GM10248 (cell line): ENCODE data around the gene GLB1L.

ENCODE experiments used
- CTCF ChIA-PET: fragments of 300-600 bp; sonication (Branson Sonifier 250); formaldehyde crosslinking; extraction: SDS; loops from one replicate; lab custom pipeline; 2021; ENCODE audit warnings: antibody characterized with exemption; lab: Yijun Ruan, JAX
- POLR2A ChIA-PET: fragments of 350-650 bp; sonication (Branson Sonifier 250); formaldehyde crosslinking; extraction: SDS; loops from one replicate; lab custom pipeline; 2020; ENCODE audit warnings: antibody characterized with exemption; lab: Yijun Ruan, JAX
- DNase-seq: peaks from one replicate; pipeline ENCODE4 v3.0.0; 2012; ENCODE audit errors: extremely low spot score
- TF ChIP-seq, protein P1 (sequence below): IDR thresholded peaks from 2 replicates; pipeline ENCODE4 v1.5.1; 2012; ENCODE audit warnings: mild to moderate bottlenecking, low read depth; ENCODE audit errors: extremely low read depth, missing control alignments, control extremely low read depth

The GLB1L gene

DNA sequence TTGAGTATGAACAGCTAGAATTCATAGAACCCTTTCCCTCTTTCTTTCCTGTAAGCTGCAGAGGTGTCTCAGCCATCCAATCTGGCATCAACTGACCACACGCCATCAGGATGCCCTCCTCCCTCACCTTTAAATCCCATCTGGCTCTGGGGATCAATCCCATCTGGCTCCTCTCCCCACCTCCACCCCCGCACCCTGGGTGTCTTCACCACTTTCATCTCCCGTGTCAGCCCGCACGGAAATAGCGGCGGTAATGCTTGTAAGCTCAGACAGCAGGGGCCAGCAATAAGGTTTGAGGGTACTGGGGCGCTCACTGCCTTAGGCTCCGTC lies 7.3 kb upstream of the GLB1L start:
- no peak for DNase-seq
- TF ChIP-seq, protein P1, sequence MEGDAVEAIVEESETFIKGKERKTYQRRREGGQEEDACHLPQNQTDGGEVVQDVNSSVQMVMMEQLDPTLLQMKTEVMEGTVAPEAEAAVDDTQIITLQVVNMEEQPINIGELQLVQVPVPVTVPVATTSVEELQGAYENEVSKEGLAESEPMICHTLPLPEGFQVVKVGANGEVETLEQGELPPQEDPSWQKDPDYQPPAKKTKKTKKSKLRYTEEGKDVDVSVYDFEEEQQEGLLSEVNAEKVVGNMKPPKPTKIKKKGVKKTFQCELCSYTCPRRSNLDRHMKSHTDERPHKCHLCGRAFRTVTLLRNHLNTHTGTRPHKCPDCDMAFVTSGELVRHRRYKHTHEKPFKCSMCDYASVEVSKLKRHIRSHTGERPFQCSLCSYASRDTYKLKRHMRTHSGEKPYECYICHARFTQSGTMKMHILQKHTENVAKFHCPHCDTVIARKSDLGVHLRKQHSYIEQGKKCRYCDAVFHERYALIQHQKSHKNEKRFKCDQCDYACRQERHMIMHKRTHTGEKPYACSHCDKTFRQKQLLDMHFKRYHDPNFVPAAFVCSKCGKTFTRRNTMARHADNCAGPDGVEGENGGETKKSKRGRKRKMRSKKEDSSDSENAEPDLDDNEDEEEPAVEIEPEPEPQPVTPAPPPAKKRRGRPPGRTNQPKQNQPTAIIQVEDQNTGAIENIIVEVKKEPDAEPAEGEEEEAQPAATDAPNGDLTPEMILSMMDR, result no peak
- ChIA-PET POLR2A (interaction anchor here (0.5 to 2.8 kb wide), 18 partner anchors 8 to 512 kb away, joined by 3 to 16 read pairs (median 5); partner anchors contain the start of genes CNPPD1 and ZFAND2B), CTCF (interaction anchor here (0.8 to 10.2 kb wide), 12 partner anchors 9 to 135 kb away, joined by 3 to 116 read pairs (median 4); partner anchors contain the start of genes ANKZF1, ATG9A, DNAJB2 and DNPEP)

DNA sequence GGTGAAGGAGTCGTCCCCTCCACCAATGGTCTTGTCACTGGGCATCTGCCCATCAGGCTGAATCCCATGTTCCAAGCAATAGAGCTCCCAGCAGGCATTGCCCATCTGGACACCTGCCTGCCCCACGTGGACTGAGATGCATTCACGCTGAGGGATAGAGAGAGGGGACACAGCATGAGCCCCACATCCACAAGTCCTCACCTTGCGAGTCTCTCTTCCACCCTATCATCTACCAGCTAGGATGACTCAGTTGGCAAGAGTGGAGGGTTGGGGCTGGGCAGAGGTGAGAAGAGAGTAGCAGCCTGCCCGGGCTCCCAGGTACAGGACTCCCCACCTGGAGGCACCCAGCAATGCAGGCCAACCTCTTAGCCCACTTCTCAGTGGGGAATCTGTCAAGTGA lies 6.8 kb upstream of the GLB1L start:
- POLR2A ChIA-PET, result interaction anchor here (0.6 to 2.8 kb wide), 7 partner anchors 13 to 512 kb away, joined by 3 to 13 read pairs (median 4); partner anchors contain the start of gene CNPPD1
- no peak for DNase-seq
- CTCF ChIA-PET, result interaction anchor here (0.8 to 10.2 kb wide), 10 partner anchors 10 to 136 kb away, joined by 3 to 116 read pairs (median 4); partner anchors contain the start of genes ANKZF1, ATG9A and DNPEP
- TF ChIP-seq, protein P1, result no peak

DNA sequence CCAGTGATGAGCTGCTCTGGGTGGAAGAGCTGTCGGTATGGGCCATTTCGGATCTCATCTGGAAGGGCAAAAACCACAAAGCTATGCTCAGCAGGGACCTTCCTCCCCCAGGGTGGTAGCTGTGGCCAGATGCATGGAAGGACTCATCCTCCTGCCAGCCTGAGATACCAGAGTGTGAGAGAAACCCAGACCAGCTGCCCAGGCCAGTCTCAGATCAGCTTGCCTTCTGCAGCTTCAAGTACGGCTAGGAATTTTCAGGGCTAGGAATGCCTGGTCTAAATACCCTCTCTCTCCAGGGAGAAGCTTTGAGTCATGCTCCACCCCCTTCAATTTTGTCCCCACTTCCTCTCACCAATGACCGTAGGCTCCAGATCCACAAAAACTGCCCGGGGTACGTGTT lies 6.4 kb upstream of the GLB1L start:
- ChIA-PET CTCF (interaction anchor here (1.4 to 10.2 kb wide), 5 partner anchors 10 to 92 kb away, joined by 3 to 116 read pairs (median 4); no protein-coding TSS in a partner anchor), POLR2A (interaction anchor here (0.9 to 1.6 kb wide), 3 partner anchors 34 to 75 kb away, joined by 3 to 8 read pairs (median 4); partner anchors contain the start of gene CNPPD1)
- DNase-seq, result no peak
- TF ChIP-seq, protein P1, result no peak

DNA sequence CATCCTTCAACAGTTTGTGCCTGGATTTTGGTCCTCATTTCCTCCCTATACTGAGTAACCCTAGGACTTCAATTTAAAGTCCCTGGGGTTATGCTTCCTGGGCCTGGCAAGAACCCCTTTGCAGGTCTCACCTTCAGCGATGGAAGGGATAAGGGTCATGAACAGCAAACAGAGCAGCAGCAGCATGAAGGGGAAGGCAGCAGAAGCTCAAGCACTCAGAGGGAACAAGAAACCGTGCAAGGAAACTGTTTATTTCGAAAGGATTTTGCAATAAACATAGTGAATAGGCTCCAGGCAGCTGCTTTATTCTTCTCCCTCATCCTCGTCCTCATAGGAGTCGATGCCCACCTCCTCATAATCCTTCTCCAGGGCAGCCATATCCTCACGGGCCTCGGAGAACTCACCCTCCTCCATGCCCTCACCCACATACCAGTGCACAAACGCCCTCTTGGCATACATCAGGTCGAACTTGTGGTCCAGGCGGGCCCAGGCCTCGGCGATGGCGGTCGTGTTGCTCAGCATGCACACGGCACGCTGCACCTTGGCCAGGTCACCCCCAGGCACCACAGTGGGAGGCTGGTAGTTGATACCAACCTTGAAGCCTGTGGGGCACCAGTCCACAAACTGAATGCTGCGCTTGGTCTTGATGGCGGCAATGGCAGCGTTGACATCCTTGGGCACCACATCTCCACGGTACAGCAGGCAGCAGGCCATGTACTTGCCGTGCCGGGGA lies 5.0 kb upstream of the GLB1L start:
- ChIA-PET POLR2A (interaction anchor here (1.3 to 1.9 kb wide), 2 partner anchors 12 to 29 kb away, joined by 6 to 11 read pairs; partner anchors contain the start of gene DNAJB2), CTCF (interaction anchor here (0.8 to 10.2 kb wide), 8 partner anchors 11 to 96 kb away, joined by 3 to 116 read pairs (median 3); partner anchors contain the start of gene DNAJB2)
- DNase-seq, result no peak

DNA sequence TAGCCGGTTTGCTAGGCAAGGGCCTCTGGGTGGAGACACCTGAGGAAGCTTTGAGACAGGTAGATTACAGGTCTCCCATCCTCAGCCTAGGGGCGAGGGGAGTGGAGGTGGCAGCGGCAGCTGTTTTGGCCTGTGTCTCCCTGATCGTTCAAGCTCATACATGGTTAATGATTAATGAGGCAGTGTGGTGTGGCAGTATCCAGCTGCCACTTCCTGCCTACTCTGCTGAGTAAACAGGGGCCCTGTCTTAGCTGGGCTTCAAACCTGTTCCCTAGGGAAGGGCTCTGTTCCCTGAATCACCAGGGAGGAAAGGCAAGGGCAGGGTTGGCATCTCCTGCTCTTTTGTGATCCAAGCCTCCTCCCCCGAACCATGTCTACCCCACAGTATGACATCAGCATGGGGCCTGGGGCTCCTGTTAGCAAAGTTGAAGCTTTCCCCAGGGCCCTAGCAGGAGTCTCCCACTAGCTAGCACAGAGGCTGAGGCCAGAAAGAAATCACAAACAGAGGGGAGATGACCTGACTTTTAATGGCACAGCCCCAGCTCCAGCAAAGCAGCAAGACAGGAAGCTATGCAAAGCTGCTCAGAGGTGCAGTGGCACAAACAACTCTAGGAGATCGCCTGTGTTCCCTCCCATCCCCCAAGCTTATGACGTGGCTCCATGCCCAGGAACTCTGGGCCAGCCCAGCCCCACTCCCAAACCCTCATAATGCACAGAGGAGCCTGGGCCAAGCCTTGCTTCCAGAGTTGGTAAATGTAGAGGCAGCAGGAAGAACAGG lies 4.1 kb upstream of the GLB1L start:
- ChIA-PET CTCF (interaction anchor here (0.8 to 10.2 kb wide), 11 partner anchors 10 to 95 kb away, joined by 3 to 116 read pairs (median 3); partner anchors contain the start of gene DNAJB2), POLR2A (interaction anchor here (0.8 to 1.9 kb wide), 5 partner anchors 9 to 73 kb away, joined by 4 to 11 read pairs (median 5); partner anchors contain the start of genes ANKZF1, ATG9A, CNPPD1 and DNAJB2)
- DNase-seq, result peak; percentile 70
- TF ChIP-seq, protein P1, result no peak

More for the DNA sequence above, 5.0 kb upstream of the GLB1L start:
- TF ChIP-seq, protein P1, result no peak

DNA sequence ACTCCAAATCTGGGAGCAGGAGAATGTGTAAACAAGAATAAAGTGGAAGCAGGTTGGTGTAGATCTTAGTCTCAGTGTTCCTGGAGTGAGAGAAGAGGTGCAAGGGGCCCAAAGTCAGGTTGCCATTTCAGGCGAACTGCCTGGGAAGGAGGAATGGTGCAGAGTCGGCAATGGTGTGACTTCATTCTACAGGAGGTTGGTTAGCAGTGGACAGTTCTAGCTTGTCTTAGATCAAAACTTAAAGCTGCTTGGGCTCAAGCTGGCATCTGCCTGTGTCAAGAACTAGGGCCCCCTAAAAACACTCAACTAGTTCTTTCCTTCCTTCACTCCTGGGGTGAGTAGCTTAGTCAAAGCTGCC lies 3.6 kb upstream of the GLB1L start:
- TF ChIP-seq, protein P1, result no peak
- DNase-seq, result no peak
- ChIA-PET POLR2A (interaction anchor here (0.8 to 1.9 kb wide), 6 partner anchors 9 to 72 kb away, joined by 4 to 11 read pairs (median 6); partner anchors contain the start of genes ANKZF1, ATG9A, CNPPD1 and DNAJB2), CTCF (interaction anchor here (1.1 to 10.2 kb wide), 10 partner anchors 11 to 78 kb away, joined by 3 to 116 read pairs (median 5); partner anchors contain the start of genes DNAJB2 and SLC23A3)
